ENCODE data around the gene ABLIM1.
A peak's percentile ranks its signal among the peaks of the same experiment; 100 is the strongest.

Gene ABLIM1

DNA sequence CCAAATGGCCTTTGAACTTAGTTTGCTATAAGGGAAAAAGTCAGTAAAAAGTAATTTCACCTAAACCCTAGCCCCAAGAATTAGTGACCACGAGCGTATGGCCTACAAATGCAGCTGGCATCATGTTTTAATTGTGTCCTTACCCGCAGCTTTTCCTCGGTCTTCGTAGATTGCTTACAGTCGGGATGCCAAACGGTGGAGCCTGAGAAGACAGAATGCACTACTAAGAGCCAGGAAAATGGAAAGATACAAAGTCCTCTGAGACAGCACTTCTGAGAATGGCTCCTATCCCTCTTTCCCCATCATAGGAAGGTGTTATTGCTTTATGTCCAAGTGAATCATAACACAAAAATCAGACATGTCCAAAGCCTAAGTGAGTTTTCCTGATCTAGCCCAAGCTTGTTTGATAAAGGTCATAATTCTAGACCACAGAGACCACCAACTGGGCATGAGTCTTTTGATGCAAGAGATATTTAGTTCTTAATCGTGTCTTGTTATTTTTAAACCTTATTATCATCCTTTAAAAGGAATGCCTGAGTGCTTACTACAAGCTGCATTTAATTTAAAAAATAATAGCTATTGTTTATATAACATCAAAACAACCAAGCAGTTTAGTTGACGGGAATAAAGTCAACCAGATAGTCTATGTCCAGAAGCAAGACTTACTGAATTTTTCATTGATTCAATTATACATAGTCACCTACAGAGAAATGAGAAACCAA lies 170.1 kb downstream of the ABLIM1 start:
- no peak for DNase-seq (ENCODE audit: low spot score)

DNA sequence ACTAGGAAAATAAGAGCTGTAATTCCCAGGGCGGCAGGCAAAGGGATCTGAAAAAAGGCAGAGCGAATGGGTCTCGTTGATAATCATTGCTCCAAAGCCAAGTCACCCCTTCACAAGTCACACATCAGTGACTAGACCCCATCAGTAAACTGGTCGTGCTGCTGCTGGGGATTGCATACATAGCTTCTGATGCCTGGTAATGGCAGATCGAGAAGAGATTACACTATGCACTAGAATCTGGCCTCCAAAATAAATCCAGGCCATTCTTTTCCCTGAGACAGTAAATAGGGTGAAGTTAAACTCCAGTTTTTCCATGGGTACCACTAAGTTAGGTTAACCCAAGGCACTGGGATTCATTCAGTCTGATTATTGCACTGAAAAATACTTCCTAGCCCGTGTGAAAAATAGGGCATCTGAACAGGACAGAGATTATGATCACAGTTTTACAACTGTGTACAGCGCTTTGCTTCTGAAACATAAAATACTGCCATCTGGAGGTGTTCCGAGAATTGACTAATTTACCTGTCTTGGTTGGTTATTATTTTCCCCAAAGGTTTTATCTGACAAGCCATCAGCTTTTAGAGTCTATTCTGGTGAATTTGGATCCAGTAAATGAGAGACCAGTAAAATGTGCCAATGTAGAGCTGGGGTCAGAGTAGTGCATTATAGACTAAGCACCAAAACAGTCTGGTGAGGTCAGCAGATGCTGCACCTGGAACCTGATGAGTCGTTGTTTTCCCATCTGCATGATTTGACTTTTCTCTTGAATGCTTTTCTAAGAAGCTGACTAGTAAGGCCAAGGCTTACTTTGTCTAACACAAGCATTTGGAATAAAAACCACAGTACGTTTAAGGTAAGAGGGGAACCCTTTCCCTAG lies 170.9 kb downstream of the ABLIM1 start:
- DNase-seq (ENCODE audit: low spot score): no peak

GRCh38 chr10:114485696-114486400 lies 172.2 kb downstream of the ABLIM1 start:
- DNase-seq (ENCODE audit: low spot score): no peak

DNA sequence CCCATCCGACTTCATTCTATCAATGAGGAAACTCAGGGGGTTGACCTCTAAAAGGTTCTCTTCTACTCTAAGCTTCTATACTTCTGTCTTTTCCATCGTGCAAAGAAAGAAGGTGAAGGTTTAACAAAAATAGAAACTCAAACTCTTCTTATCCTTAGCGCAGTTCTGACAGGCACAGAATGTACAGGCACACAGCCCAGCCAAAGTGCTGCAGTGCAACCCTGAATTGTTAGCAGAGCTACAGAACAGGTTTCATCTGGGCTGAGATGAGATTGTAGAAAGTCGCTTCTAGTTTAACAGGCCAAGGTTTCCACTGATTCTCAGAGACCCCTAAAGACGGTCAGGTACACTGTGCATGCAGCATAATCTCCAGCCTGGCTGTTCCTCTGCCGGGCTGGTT lies 174.5 kb downstream of the ABLIM1 start:
- DNase-seq (ENCODE audit: low spot score): no peak

- no peak for DNase-seq (ENCODE audit: low spot score)
Measured at GRCh38 chr10:114482480-114483304, 175.4 kb downstream of the ABLIM1 start.

DNA sequence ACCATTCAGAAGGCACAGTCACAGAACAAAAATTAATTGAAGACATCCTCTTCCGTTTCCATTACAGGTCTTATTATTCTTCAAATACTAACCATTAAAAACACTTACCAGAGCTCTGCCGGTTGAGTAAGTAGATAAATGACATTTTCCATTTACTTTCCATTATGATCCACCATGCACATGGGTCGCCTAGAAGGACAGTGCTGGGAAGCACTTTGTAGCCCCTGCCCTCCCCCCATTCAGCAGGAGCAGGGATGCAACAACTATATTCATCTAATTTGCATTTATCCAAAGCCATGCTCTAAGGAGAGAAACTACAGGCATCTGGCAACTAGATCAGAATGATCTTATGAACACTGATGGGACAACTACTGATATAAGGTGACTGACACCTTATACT lies 177.0 kb downstream of the ABLIM1 start:
- DNase-seq (ENCODE audit: low spot score): no peak

DNA sequence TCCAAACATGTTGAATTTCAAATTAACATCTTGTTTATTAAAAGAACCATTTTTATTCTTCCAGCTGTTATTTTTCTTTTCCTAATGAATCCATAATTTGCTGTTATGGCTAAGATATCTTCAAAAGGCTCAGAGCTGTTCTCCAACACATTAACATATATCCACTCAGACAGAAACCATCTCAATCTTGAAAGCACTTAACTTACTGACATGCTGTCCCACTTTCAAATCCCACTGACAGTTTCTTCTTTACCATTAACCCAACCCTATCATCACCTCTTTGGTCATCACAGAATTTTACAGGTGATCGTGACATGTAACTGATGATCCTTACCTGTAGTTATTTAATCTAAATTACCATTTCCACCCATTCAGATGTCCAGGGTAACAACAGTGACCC lies 178.2 kb downstream of the ABLIM1 start:
- DNase-seq (ENCODE audit: low spot score): no peak

GRCh38 chr10:114479307-114479706 lies 178.8 kb downstream of the ABLIM1 start:
- no peak for DNase-seq (ENCODE audit: low spot score)

GRCh38 chr10:114478281-114478680 lies 179.8 kb downstream of the ABLIM1 start:
- DNase-seq (ENCODE audit: low spot score): no peak

GRCh38 chr10:114477285-114477684 lies 180.8 kb downstream of the ABLIM1 start:
- DNase-seq (ENCODE audit: low spot score): no peak

DNA sequence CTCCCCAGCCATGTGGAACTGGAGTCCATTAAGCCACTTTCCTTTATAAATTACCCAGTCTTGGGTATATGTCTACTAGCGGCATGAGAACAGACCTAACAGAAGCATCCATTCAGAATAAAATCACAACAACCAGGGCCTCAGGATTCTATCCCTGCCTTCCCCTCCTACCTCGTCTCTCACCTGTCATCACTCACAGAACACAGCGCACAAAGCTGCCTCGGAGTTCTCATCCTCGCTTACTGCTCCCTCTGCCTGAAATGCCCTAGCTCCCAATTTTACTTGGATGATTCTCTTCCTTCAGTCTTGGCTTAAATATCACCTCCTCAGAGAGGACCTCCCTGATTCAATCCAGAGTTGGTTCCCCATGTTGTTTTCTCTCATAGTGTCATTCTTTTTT lies 183.1 kb downstream of the ABLIM1 start:
- DNase-seq (ENCODE audit: low spot score): no peak

GRCh38 chr10:114473776-114474175 lies 184.3 kb downstream of the ABLIM1 start:
- no peak for DNase-seq (ENCODE audit: low spot score)

- no peak for DNase-seq (ENCODE audit: low spot score)
Measured at GRCh38 chr10:114472877-114473253, 185.2 kb downstream of the ABLIM1 start.

DNA sequence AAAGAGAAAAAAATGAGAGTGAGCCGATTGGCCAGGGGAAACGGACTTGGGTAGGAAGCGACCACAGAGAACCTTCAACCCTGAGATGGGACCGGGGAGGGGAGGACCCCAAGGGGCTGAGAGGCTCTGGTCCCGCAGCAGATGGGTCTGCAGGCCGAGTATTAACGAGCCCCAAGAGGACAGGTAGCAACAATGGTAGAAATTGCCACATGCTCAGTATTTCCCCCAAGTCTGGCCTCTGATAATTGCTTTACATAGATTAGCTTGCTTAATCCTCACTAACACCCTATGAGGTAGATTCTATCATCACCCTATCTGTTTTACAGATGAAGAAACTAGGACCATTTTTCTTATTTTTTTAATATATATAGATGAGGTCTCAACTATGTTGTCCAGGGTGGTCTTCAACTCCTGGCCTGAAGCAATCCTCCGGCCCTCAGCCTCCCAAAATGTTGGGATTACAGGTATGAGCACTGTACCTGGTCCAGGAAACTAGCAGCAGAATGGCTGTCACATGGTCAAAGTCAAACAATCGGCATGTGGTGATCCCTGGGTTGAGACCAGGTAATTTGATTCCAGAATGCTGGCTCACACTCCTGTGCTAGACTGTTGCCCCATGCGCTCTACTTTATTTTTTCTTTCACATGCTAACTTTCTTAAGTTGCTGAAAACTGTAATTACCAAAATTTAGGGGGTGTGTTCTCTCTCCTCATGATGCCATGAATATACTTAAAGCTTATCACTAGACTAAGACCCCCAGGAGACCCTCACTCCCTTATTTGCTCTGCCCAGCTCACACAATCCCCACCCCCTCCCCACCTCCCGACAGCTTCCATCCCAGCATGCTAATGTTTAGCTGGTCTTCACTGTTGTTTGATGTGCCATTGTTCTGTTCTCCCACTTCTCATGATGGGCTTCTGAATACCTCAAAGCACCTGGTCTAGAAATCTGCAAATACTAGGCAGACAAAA lies 185.9 kb downstream of the ABLIM1 start:
- DNase-seq (ENCODE audit: low spot score): no peak

GRCh38 chr10:114470956-114471905 lies 186.8 kb downstream of the ABLIM1 start:
- DNase-seq (ENCODE audit: low spot score): peak; percentile 57

GRCh38 chr10:114470361-114470760 lies 187.7 kb downstream of the ABLIM1 start:
- no peak for DNase-seq (ENCODE audit: low spot score)

GRCh38 chr10:114458955-114459354 lies 199.1 kb downstream of the ABLIM1 start:
- no peak for DNase-seq (ENCODE audit: low spot score)

- no peak for DNase-seq (ENCODE audit: low spot score)
Measured at GRCh38 chr10:114458216-114458920, 199.7 kb downstream of the ABLIM1 start.

DNA sequence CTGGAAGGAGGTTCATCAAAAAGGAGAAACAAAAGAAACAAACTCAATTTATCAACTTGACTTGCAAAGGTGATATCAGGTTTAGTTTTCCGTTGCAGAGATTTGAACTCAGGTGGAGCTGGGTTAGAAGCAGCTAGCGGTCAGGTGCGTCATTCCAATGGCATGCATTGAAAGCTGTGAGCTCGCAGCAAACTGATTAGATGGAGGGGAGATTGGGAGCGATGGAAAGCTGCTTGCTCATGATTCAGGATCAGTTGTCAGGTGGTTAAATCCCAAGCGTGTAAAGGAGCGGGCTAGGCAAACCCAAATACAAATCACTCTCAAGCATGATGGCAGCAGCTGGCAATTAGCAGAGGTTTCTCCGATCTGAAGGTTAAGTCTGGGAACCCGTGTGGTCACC lies 204.5 kb downstream of the ABLIM1 start:
- DNase-seq (ENCODE audit: low spot score): no peak
